Embryonic facial prominence (tissue), 1 donor: ENCODE data around the gene PDZK1IP1.
"Not testable (repeated sequence)": the region's sequence is repeated elsewhere in the genome, so short reads cannot be mapped to it uniquely, and the experiment has no call there.

Experiments
- DNase-seq: peaks from one replicate; pipeline ENCODE4 v3.0.0-alpha.2; 2016; ENCODE audit errors: extremely low spot score

The PDZK1IP1 gene

DNA sequence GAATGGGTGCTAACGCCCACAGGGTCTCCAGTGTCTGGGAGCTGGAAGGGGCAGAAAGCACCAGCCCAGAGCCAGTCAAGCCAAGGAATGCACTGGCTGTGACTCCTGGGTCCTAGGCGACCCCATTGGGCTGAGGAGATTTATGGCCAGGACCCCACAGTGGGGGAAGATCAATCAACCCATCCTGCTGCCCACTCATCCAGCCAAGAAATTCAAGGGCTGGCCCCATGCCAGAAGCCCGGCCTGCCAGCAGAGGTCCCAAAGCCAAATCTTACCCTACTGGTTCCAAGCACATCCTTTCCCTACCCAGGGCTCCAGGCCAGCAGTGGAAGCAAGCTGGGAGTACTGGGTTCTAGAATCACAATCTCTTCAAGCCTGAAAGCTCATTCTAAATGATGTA, 6.8 kb upstream of the PDZK1IP1 start:
- no peak for DNase-seq

DNA sequence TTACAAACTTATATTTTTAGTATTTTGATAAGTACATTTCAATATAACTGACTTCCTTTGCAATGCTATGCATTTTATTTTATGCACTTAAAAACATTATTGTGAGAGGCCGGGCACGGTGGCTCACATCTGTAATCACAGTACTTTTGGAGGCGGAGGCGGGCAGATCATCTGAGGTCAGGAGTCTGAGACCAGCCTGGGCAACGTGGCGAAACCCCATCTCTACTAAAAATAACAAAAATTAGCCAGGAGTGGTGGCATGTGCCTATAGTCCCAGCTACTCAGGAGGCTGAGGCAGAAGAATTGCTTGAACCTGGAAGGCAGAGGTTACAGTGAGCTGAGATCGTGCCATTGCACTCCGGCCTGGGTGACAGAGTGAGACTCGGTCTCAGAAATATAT, 6.1 kb upstream of the PDZK1IP1 start:
- DNase-seq, result not testable (repeated sequence)

DNA sequence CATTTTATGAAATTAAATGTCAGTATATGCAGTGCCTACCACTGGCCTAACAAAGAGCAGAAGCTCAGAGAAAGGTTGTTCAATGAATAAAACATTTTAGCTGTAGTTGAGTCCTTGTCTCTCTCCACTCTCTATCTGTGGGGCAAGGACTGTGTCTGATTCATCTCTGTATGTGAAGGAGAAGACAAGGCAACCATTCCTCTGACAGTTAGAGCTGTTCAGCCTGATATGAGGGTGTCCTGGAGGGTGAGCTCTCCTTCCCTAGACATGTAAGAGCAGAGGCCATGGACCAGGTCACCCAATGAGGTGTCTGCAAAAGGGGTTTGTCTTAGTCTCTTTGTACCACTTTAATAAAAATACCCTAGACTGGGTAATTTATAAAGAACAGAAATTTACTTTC, 4.5 kb upstream of the PDZK1IP1 start:
- DNase-seq, result no peak

DNA sequence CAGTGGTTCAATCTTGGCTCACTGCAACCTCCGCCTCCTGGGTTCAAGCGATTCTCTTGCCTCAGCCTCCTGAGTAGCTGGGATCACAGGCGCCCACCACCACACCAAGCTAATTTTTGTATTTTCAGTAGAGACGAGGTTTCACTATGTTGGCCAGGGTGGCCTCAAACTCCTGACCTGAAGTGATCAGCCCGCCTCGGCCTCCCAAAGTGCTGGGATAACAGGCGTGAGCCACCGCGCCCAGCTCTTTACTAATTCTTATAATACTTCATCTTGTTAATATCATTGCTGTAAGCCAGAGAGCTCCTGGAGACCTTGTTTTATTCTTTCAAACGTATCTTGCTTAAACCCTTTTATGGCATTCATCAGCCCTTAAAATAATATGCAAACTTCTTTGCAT, 3.7 kb upstream of the PDZK1IP1 start:
- not testable (repeated sequence) for DNase-seq

DNA sequence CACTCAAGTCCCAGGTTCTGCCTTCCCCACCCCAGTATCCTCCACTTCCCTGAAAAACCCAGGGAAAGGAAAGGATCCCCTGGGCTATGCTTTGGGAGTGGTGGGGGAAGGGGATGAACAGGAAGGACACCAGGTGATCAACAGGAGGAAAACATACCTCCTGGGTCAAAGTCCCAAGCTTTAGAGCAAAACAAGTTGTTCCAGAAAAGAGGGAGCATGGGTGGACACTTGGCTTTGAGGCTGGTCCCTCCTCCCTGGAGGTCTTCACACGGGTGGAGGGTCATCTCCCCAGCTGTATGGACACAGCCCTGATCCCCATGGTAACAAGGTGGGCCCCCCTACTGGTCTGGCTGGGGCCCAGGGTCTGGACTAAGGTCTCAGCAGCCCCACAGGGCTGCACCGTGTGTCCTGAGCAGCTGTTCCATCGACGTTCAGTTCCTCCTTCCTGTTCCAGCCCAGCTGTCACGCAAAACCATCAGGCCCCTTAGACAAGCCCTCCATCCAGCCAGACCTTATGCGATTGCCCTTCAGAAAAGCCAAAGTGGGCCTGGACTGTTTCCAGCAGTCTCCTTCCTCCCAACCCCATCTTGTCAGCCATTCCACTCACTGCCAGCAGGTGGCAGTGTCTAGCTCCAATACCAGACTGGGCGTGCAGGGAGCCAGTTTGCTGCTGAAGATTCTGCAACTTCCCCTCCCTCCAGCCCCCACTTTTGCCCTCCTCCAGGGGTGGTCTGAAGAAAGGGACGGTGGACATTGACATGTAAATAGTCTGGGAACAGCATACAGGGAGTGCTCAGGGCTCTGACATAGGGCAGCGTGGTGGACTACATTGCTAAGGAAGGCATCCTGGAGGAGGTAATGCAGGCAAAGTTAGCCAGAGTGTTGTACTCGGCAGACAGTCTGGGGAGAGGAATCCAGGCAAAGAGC, 2.9 kb upstream of the PDZK1IP1 start:
- no peak for DNase-seq

DNA sequence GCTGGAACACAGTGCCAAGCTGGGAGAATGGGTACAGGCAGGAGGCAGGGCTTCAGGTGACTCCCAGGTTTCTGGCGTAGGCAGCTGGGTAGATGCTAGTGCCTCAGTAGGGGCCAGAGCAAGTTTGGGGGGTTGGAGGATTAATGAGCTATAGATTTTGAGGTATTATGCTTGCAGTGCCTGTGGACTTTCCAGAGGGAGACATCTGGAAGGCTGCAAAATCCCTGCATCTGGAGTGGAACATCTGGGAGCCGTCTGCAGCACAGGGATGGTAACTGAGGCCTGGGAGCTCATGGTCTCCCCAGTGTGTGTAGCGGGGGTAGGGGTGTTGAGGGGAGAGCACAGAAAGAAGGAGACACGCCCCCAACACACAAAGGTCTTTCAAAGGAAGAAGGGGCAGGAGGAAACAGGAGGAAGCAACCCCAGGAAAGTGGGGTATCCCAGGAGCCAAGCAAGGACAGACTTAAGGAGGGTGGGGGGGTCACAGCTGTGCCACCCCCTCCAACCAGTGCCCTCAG, 2.2 kb upstream of the PDZK1IP1 start:
- no peak for DNase-seq

DNA sequence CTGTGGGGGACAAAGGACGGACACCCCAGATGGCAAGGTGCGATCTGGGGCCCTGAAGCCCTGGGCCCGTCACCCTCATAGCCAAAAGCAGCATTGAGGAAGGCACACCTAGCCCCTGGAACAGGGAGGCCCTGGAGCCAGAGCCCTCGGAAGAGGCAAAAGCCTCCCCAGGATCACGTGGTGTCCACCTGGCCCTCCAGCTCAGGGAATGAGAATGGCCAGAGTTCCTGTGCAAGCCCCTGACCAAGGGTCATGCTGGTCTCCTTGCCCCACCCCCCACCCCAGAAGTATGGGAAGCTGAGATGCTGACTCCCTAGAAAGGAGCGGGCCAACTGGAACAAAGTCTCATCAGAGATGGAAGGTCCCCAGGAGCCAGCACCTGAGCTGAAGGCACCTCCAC, 1.0 kb upstream of the PDZK1IP1 start:
- no peak for DNase-seq

DNA sequence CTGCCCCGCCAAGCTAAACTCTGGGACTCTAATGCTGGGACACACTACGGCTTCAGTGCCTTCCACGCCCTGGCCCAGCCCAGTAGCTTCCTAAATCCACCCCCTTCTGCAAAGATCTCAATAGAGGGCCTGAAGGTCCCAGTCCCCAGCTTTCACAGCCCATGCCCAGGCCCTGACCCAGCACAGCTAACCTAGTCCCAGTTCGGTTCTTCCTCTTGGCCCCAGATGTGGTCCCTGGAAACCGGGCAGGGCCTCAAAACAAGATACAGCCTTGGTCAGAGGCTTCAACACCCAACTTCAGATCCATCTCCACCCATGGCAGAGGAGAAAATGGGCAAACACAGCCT, 646 bp upstream of the PDZK1IP1 start:
- DNase-seq, result no peak

DNA sequence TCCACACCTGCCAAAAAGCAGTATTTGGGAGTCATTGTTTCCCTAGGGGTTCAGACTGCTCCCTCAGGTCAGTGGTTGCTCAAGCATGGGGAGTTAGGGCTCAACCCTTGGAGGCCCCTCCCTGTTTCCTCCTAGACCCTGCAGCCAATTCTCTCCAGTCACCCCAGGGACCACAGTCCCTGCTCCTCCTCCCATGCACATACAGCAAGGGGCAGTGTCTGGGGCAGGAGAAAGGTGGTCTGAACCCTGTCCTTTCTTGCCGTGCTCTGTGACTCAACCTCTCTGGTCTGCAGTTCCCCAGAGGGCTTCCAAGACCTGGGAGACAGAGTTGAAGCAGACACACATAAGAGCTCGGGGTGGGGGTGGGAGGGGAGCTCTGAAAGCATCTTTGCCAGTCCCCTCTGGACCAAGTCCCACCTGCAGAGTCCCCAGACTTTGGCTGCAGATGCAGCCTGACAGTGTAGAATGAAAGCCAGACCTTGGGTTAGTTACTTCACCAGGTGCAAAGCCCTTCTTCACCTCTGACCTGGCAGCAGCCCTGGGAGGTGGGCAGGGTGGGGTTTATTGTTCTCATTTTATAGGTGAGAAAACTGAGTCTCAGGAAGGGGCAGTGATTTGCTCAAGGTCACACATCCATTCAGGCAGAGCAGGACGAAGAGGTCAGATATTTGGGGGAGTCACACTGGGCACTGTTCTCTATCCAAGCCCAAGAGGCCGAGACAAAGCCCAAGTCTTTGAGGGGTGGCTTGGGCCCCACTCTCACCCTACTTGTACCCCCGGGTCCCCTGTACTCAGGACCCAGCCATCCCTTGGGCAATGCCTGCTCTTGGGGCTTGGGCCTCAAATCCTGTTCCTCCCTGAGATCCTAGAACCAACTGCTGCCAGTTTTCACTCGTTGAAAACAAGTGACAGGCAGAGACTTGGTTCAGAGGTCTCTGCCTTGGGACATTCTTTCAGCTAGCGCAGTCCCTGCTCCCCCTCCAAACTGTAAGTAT, 748 bp downstream of the PDZK1IP1 start:
- DNase-seq, result no peak

DNA sequence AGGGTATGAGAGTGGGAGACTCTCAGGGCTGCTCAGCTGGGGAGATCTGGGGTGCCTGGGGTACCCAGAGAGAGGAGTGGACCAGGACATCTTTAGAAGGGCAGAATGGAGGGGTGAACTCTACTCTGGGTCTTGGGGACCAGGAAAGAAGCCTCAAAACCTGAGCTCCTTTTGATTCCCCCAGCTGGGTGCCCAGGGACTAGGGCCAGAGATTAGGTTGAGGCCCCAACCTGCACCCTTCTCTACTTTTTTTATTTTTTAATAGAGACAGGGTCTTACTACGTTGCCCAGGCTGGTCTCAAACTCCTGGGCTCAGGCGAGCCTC, 1.9 kb downstream of the PDZK1IP1 start:
- DNase-seq, result no peak

DNA sequence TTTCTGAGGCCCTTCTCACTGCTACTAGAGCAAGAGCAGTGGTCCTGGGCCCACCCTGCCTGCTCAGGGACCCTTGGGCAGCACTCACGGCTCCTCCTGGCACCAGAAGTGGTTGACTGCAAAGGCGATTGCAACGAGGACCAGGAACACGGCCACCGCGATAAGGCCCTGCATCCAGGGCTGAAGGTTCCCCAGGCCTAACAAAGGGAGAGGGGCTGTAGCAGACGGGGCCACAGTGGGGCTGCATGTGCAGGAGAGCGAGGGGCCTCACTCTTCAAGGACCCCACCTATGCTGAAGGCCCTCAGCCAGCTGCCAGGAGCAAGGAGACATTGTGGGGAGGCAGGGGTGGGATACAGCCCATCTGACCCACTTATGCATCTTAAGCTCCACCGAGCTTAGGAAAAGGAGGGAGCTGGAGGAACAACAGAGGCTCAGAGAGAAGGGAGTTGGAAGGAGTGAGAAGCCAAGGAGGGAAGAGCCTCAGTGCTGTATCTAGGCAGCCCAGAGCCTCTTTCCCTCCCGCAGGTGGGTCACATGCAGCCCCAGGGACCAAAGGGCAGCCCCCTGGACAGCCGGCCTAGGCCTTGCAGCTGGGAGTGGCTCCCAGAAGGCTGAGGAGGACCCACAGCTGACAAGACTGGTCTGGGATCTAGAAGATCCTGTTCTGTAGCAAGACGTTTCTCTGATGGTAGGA, 2.5 kb downstream of the PDZK1IP1 start:
- no peak for DNase-seq

DNA sequence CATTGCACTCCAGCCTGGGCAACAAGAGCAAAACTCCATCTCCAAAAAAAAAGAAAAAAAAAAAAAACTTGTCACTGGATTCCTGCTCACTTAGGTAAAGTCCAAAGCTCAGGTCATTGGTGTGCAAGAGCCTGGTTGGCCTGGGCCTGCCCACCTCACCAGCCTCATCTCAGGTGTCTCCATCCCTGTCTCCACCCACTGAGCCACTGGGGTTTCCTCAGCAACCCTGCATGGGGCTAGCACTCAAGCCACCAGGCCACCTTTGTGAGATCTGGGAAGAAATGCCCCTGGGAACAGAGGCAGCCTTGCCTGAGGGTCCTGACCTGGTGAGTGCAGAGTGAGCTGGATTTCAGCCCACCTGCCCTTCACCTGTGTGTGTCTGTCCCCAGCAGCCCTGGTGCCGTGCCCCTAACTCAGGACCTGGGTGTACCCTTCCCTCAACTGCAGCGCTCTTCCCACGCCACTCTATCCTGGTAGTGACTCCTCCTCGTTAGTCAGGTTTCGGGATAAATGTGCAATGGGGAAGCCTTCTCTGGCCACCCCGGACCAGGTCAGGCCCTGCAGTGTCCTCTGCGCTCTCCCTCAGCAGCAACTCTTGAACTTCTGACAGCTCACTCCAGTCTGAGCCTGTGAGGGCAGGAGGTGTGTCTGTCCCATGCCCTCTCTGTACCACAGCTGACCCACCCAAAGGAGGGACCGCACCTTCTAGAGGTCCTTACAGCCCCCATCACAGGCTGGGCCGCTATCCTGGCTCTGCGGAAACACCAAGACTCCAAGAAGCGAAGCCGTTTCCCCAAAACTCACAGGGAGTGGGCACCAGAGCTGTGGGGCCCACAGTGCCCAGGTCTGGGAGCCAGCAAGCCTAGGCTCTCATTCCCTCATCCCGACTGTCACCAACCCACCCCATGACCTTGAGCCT, 3.3 kb downstream of the PDZK1IP1 start:
- DNase-seq, result no peak

DNA sequence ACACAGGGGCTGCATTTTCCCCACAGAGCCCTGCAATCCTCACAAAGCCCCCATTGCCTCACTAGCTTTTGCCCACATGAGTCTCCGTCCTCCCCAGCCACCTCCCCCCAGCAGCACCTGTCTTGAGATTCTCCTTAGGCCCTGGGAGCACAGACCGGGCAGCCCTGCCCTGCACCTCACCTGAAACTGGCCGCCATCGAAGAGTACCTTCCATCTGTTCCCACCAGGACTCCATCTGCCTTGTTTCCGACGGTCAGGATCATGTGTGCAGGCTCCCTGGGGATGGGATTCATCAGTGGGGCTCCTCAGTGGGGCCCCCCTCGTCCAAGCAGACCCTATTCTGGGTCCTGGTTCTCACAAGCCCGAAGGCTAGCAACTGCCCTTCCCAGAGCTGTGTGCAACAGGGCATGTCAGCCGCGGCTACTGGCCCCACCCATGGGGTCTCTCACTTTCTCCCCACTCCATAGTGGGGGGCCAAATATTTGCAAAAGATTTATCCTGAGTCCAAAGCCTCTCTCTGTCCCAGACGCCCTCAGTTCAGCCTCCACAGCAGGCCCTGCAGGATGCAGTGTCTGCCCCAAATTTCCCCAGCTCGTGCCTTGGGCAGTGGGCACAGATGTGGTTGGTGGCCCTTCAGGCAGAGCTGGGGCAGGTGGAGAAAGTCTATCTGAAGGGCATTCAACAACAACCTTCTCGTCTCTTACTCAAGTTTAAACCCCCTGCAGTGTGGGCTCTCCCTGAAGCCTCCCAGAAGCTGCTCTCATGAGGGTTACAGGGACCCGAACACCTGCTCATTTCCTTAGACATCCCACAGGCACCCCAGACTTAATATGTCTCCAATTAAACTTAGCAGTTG, 4.8 kb downstream of the PDZK1IP1 start:
- no peak for DNase-seq

DNA sequence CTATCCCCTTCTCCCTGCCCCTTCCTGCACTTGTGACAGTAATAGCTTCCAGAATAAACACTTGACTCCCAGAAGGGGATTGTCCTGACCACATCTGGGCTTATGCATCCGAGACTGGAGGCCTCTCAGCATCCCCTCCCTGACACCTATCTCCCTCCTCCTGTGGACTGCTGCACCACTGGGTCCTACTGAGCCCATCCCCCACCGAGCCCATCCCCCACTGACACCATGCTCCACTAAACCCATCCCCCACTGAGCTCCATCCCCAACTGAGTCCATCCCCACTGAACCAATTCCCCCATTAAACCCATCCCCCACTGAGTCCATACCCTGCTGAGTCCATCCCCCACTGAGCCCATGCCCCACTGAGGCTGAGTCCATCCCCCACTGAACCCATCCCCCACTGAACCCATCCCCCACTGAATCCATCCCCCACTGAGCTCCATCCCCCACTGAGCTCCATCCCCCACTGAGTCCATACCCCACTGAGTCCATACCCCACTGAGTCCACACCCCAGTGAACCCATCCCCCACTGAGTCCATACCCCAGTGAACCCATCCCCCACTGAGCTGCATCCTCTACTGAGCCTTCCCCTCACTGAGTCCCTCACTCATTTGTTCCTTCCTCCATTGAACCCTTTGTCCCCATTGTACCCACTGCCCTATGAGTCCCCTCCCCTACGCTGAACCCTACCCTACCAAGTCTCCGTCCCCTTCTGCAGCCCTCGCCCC, 5.6 kb downstream of the PDZK1IP1 start:
- DNase-seq, result no peak

DNA sequence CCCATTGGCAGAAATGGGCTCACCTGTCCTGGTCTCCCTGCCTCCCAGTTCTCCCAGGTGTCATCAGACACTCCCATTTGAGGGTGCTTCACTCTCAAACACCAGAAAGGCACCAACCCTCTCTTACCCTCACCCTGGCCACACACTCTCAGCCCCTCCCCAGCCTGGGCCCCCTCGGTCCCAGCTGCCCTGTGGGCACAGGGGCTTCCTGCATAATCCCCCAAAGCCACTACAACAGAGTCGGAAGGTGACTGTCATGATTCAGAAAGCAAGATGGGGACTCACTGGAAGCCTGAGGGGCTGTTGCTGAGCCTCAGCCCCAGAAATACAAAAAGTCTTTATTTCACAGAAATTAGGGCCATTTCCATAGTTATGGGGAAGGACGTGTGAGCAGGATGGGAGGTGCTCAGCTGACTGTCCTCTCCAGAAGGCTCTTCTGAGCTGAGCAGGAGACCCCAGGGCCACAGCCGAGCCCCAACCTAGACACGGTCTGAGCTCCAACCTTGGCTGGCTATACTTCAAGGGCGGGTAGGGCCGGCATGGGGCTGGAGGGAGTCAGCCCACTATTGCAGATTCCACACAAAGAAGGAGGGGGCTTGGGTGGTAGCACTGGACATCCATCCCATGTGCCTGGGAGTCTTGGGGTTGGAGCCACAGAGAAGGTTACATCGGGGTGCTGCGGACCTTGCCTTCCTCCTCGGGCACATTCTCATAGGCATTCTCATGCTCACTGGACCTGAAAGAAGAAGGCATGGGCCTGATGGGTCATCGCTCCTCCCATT, 6.3 kb downstream of the PDZK1IP1 start:
- no peak for DNase-seq

DNA sequence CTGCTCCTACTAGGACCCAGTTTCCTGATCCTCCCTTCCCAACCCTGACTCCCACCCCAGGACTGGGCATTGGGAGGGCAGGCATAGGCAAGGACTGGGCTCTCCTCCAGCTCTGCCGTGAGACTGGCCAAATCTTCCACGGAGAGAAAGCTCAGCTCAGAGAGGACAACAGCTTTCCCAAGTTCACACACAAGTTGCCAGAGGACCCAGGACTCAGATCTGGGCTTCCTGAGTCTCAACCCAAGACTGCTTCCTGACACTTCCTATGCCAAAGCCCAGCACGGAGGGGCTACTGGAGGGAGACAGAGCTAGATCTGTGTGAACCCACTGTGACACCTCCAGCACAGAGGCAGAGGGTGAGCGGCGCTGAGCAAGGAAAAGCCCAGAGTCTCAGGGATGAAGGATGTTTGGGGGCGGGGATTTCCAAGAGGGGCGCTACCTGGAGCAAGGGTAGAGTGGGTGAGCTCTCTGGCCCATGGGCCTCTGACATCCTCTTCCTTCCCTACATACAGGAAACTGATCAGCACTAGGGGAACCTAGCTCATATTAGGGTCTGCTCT, 7.1 kb downstream of the PDZK1IP1 start:
- no peak for DNase-seq

DNA sequence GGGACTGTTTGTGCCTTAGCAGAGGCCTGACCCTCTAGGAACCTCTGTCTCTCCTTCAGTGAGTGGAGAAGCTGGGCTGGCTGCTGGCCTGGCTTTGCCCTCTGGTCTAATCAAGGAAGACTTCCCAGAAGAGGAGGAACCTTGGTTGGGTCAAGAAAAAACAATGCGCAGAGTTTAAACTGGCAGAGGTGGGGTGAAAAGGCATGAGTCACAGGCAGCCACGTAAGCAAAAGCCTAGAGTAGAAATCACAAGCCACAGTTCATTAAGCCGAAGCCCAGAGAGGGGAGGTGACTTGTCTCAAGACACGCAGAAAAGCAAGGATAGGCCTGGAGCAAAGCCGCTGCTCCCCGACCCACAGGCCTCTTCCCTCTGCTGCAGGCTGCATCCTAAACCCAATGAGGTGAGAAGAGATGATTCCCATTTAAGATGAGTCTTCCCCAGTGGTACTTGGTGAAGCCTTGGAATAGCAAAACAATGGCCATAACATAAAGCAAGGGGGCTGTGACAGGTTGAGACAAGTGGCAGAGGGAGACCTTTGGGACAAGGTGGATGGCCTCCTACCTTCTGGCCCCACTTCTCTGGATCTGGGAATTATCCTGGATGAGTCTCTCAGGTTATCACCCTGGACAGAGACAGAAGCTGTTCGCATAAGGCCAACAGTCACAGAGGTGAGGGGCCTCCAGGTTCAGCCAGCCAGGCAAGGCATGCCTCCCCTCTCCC, 7.7 kb downstream of the PDZK1IP1 start:
- no peak for DNase-seq
